Left lung (tissue), 10 donors: ENCODE results near the gene UBE2Q1. TPM values are rescaled to one million over a fixed set of nuclear protein-coding genes. Genes with fewer than 3 reads are reported as not detected.

Experiments used
- ATAC-seq: fragments of 200-7000 bp; cut with Tn5 transposase; one replicate; pipeline ENCODE4 v1.9.1; 2020; ENCODE audit warnings: moderate library complexity
- DNase-seq, 4 donors: peaks; one replicate each; pipeline ENCODE4 v3.0.0-alpha.2; 2013 to 2020
- H3K27ac ChIP-seq, 2 donors: fragments of 200-600 bp; sonication (generic) in 1 of 2; one replicate each; pipeline versions ENCODE4 v1.5.0 to v1.8.0; 2020 to 2021
- H3K27me3 ChIP-seq, 2 donors: fragments of 200-600 bp; sonication (generic) in 1 of 2; one replicate each; pipeline versions ENCODE4 v1.5.0 to v1.8.0; 2020 to 2021
- H3K36me3 ChIP-seq, 2 donors: fragments of 200-600 bp; sonication (generic) in 1 of 2; one replicate each; pipeline versions ENCODE4 v1.5.0 to v1.8.0; 2020 to 2021
- H3K4me1 ChIP-seq, 2 donors: fragments of 200-600 bp; one replicate each; pipeline ENCODE4 v1.8.0; 2021
- H3K4me3 ChIP-seq, 2 donors: fragments of 200-600 bp; sonication (generic) in 1 of 2; one replicate each; pipeline versions ENCODE4 v1.5.0 to v1.8.0; 2020 to 2021; ENCODE audit warnings: mild to moderate bottlenecking in 1 of 2
- H3K9me3 ChIP-seq, 2 donors: fragments of 200-600 bp; sonication (generic) in 1 of 2; one replicate each; pipeline versions ENCODE4 v1.5.0 to v1.8.0; 2020 to 2021
- intact Hi-C, 2 donors: fragments of 100-400 bp; cut with DNase I; formaldehyde crosslinking; loops; one replicate each; pipeline versions ENCODE4 v1.11.2 to v1.14.2; 2022
- polyA plus RNA-seq, 6 donors: library from polyadenylated mRNA; unstranded; fragments of 120-200 nt; gene quantifications; one replicate each; pipeline ENCODE4 v1.2.1, GENCODE V29; 2013; ENCODE audit not compliant: insufficient read length in 6 of 6
- total RNA-seq, 2 donors: library from RNA; stranded (reverse); fragmentation: NEBNext Ultra II Directional; extraction: Animal tissue kit (Norgen Biotek cat#: 25700); gene quantifications; one replicate each; pipeline ENCODE4 v1.2.1, GENCODE V29; 2021
- TF ChIP-seq, protein P1 (sequence below), 2 donors: fragments of 200-600 bp; sonication (generic) in 1 of 2; IDR thresholded peaks; one replicate each; pipeline versions ENCODE4 v1.5.0 to v1.8.0; 2021; ENCODE audit warnings: antibody characterized with exemption in 2 of 2
- donor health status: DM: no; HTN: yes; CAD: no.
- donor health status: DM: no; HTN: no; CAD: no.

Gene UBE2Q1
- total and polyA plus RNA-seq, 8 donors = 87.0 to 104 (median 100) TPM

DNA sequence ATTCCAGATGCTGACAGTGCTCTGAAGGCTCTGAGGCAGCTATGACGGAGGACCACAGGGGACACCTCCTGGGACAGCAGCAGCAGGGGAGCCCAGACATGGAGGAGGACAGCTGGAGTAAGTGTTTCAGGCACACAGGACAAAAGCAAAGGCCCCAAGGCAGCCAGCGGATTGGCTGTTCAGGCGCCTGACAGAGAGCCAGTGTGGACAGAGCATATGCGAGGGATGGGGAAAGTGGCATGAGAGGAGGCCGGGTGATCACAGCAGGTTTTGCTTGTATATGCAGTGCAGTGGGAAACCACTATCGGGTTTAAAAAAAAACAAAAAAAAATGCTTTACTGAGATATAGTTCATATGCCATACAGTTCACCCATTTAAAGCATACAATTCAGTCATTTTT, 28.2 kb upstream of the UBE2Q1 start:
- DNase-seq (no peak), ATAC-seq (no peak)
- Histone ChIP-seq H3K27me3 (no peaks in the 10 kb centered on the region), H3K4me3 (no peak overlapping the region), H3K27ac (no peak overlapping the region), H3K9me3 (no peaks in the 10 kb centered on the region), H3K36me3 (peaks cover 6 to 100% of the 10 kb centered on the region in 2 donors), H3K4me1 (no peaks in the 10 kb centered on the region)
- TF ChIP-seq, protein P1, sequence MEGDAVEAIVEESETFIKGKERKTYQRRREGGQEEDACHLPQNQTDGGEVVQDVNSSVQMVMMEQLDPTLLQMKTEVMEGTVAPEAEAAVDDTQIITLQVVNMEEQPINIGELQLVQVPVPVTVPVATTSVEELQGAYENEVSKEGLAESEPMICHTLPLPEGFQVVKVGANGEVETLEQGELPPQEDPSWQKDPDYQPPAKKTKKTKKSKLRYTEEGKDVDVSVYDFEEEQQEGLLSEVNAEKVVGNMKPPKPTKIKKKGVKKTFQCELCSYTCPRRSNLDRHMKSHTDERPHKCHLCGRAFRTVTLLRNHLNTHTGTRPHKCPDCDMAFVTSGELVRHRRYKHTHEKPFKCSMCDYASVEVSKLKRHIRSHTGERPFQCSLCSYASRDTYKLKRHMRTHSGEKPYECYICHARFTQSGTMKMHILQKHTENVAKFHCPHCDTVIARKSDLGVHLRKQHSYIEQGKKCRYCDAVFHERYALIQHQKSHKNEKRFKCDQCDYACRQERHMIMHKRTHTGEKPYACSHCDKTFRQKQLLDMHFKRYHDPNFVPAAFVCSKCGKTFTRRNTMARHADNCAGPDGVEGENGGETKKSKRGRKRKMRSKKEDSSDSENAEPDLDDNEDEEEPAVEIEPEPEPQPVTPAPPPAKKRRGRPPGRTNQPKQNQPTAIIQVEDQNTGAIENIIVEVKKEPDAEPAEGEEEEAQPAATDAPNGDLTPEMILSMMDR (IDR thresholded peaks at IDR 0.05) = no peak
- intact Hi-C loops = no loop called here

DNA sequence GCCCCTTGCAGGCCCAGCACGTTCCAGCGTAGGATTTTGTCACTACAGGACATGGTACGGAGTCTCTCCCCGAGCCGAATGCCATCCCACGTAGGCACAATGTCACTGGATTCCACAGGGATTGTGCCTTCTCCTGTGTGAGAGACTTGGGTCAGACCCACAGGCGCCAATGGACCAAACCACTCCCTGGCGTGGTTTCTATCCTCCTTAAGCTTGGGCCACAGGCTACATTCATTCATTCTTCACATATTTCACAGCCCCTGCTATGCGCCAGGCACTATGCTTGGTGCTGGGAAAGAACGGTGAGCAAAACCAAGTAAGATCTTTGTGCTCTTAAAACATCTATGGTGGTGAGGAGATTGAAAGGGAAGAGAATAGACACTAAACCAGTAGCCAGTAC, 27.8 kb upstream of the UBE2Q1 start:
- peaks cover 6 to 100% of the 10 kb centered on the region in 2 donors for H3K36me3 ChIP-seq
- TF ChIP-seq, protein P1 (IDR thresholded peaks at IDR 0.05) = no peak
- intact Hi-C loops = no loop called here
- ATAC-seq = no peak
- H3K27me3 ChIP-seq = no peaks in the 10 kb centered on the region
- no peak overlapping the region for H3K4me3 ChIP-seq
- DNase-seq = no peak
- no peaks in the 10 kb centered on the region for H3K4me1 ChIP-seq
- H3K9me3 ChIP-seq = no peaks in the 10 kb centered on the region
- no peak overlapping the region for H3K27ac ChIP-seq

DNA sequence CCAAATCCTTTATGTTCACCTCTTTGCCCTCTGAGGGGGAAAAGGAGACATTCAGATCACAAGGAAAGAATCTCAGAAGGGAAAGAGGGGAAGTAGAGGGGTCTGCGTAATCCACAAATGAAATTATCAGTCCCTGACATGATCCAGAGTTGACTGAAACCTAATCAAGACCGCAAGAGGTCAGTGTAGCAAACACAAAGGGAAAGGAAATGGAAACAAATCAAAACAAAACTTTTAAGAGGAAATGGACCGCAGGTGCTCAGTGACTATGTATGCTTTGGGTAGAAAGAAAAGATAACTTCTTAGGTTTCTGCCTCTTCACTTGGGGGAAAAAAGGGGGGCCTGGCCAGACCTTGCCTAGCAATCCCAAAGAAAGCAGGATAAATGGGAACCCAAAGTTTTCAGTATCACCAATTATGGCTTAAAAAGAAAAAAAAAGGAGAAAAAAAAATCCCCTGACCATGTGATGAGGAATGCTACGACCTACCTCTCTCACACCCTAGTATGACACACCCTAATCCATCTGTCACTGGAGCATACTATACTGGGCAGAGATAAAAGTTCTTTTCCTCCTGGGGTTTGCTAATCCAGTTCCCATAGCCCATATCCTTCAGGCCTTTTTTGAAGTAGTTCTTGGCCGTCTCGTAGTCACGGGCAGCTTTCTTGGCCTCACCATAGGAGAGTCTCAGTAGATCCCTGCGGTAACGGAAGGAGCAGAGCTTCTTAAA, 26.0 kb upstream of the UBE2Q1 start:
- Histone ChIP-seq H3K9me3 (no peaks in the 10 kb centered on the region), H3K4me3 (no peak overlapping the region), H3K36me3 (peaks cover 6 to 100% of the 10 kb centered on the region in 2 donors), H3K27ac (no peak overlapping the region), H3K4me1 (no peaks in the 10 kb centered on the region), H3K27me3 (no peaks in the 10 kb centered on the region)
- DNase-seq (no peak), ATAC-seq (no peak)
- intact Hi-C loops = no loop called here
- TF ChIP-seq, protein P1 (IDR thresholded peaks at IDR 0.05) = no peak

DNA sequence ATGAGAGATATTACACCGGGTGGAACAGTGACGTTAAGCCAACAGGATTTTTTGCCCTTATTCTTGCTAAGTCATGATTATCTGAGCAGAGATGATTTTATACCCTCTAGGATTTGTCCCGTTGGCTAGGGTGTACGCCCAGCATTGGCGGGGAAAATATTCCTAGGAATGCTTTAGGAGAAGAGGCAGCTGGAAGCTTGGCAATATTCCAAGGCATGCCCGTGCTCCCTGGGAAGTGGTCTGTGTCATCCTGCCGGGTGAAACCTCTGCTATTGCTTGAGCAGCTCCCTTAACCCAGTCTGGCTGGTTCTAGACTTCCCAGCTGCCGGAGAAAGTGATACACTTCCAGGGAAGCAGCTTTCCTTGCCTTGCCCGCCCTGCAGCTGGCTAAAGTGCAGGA, 25.3 kb upstream of the UBE2Q1 start:
- TF ChIP-seq, protein P1 (IDR thresholded peaks at IDR 0.05) = no peak
- H3K27ac ChIP-seq = no peak overlapping the region

DNA sequence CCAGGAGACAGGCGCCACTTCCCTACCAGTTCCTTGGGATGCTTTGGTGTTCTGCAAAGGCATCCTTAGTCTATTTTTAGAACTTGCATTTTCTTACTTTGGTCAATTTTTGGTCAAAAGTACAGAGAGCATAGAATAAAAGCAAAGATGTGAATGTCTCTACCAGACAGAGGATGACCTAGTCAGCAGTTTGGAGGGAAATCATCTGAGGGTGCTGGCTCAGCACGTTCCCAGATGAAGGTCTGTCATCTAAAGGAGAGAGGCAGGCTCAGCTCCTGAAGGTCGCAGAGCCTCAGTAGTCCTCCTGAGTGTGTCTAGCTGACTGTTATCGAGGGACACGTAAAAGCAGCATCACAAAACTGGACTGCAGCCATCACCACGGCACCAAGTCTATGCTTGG, 24.4 kb upstream of the UBE2Q1 start:
- DNase-seq (no peak), ATAC-seq (no peak)
- H3K9me3 ChIP-seq = no peaks in the 10 kb centered on the region
- H3K4me3 ChIP-seq = no peak overlapping the region
- TF ChIP-seq, protein P1 (IDR thresholded peaks at IDR 0.05) = no peak
- H3K27ac ChIP-seq = no peak overlapping the region
- H3K36me3 ChIP-seq = peaks cover 6 to 100% of the 10 kb centered on the region in 2 donors
- intact Hi-C loops = no loop called here
- peaks cover 0 to 3% of the 10 kb centered on the region in 2 donors for H3K4me1 ChIP-seq
- no peaks in the 10 kb centered on the region for H3K27me3 ChIP-seq

More for the DNA sequence above, 25.3 kb upstream of the UBE2Q1 start:
- ATAC-seq (no peak), DNase-seq (peak in 2 of 4 donors; percentile 17 to 46)
- no peaks in the 10 kb centered on the region for H3K27me3 ChIP-seq
- no peaks in the 10 kb centered on the region for H3K9me3 ChIP-seq
- intact Hi-C loops = no loop called here
- peaks cover 6 to 100% of the 10 kb centered on the region in 2 donors for H3K36me3 ChIP-seq
- H3K4me1 ChIP-seq = no peaks in the 10 kb centered on the region
- H3K4me3 ChIP-seq = no peak overlapping the region
